GM18868 (cell line): ENCODE results near the gene TAS1R3.
A peak's percentile ranks its signal among the peaks of the same experiment; 100 is the strongest.

Source experiments
- ATAC-seq: cut with Tn5 transposase; IDR thresholded peaks from one replicate; pipeline ENCODE4 v1.9.1; 2021; ENCODE audit warnings: mild to moderate bottlenecking, moderate library complexity; ENCODE audit not compliant: unreplicated experiment

Gene TAS1R3

GRCh38 chr1:1349256-1350012 lies 18.4 kb downstream of the TAS1R3 start, which contains the start of gene DVL1:
Gene DVL1 (minus strand): TSS chr1:1349418. CDS start chr1:1349065, 353 bp downstream.
- peak; percentile 65 for ATAC-seq

- no peak for ATAC-seq
Observed at GRCh38 chr1:1351511-1352427, 20.7 kb downstream of the TAS1R3 start.

GRCh38 chr1:1352786-1353388 lies 21.8 kb downstream of the TAS1R3 start:
- no peak for ATAC-seq

- ATAC-seq, result no peak
Observed at GRCh38 chr1:1353389-1354151, 22.5 kb downstream of the TAS1R3 start.

GRCh38 chr1:1354271-1355247 lies 23.5 kb downstream of the TAS1R3 start:
- ATAC-seq, result no peak

- no peak for ATAC-seq
Observed at GRCh38 chr1:1355416-1355815, 24.3 kb downstream of the TAS1R3 start.

- no peak for ATAC-seq
Observed at GRCh38 chr1:1356166-1356795, 25.2 kb downstream of the TAS1R3 start.

- no peak for ATAC-seq
Observed at GRCh38 chr1:1356796-1357401, 25.8 kb downstream of the TAS1R3 start.

- ATAC-seq, result no peak
Observed at GRCh38 chr1:1357871-1358432, 26.9 kb downstream of the TAS1R3 start.

GRCh38 chr1:1358433-1359271 lies 27.6 kb downstream of the TAS1R3 start, which contains the start of gene MXRA8:
Gene MXRA8 (minus strand): TSS chr1:1358555. CDS start chr1:1358504, 51 bp downstream.
- no peak for ATAC-seq

GRCh38 chr1:1359308-1359663 lies 28.2 kb downstream of the TAS1R3 start:
- no peak for ATAC-seq

GRCh38 chr1:1359664-1360468 lies 28.8 kb downstream of the TAS1R3 start:
- ATAC-seq, result no peak

GRCh38 chr1:1360506-1361169 lies 29.6 kb downstream of the TAS1R3 start:
- ATAC-seq, result no peak

GRCh38 chr1:1361233-1361981 lies 30.3 kb downstream of the TAS1R3 start:
- ATAC-seq, result no peak

- ATAC-seq, result no peak
Observed at GRCh38 chr1:1361982-1362423, 30.9 kb downstream of the TAS1R3 start.
